ELF-1 (cell line): ENCODE results near the gene GGA1.

Source experiments
- DNase-seq: peaks from one replicate; pipeline ENCODE4 v3.0.0-alpha.2; 2016; ENCODE audit warnings: low read depth, low spot score

GGA1 gene

GRCh38 chr22:37674248-37674647 lies 65.6 kb downstream of the GGA1 start:
- DNase-seq: no peak

- peak; percentile 84 for DNase-seq
Measured at GRCh38 chr22:37674951-37675929, 66.6 kb downstream of the GGA1 start, which contains the start of gene LGALS1. TSS of gene LGALS1 (plus strand) at chr22:37675636. CDS start at chr22:37675703, 67 bp downstream.

- no peak for DNase-seq
Measured at GRCh38 chr22:37675930-37676735, 67.5 kb downstream of the GGA1 start.

GRCh38 chr22:37676736-37677492 lies 68.3 kb downstream of the GGA1 start:
- peak; percentile 89 for DNase-seq

- DNase-seq: no peak
Measured at GRCh38 chr22:37677493-37677974, 68.9 kb downstream of the GGA1 start.

GRCh38 chr22:37678372-37678771 lies 69.7 kb downstream of the GGA1 start:
- peak; percentile 55 for DNase-seq

GRCh38 chr22:37679670-37680069 lies 71.0 kb downstream of the GGA1 start:
- no peak for DNase-seq

- DNase-seq: no peak
Measured at GRCh38 chr22:37680191-37680851, 71.7 kb downstream of the GGA1 start.

- no peak for DNase-seq
Measured at GRCh38 chr22:37681001-37681424, 72.4 kb downstream of the GGA1 start.

GRCh38 chr22:37681556-37682049 lies 73.0 kb downstream of the GGA1 start:
- DNase-seq: peak; percentile 90
